GM19468 (cell line): ENCODE data around the gene CD300H.

ENCODE experiments used
- ATAC-seq: cut with Tn5 transposase; IDR thresholded peaks from one replicate; pipeline ENCODE4 v1.9.1; 2021; ENCODE audit warnings: mild to moderate bottlenecking, moderate library complexity, moderate number of reproducible peaks; ENCODE audit not compliant: unreplicated experiment; ENCODE audit errors: extremely low read depth

The CD300H gene

GRCh38 chr17:74567397-74567796 lies at the start of gene CD300H:
Gene CD300H (minus strand): TSS chr17:74567509.
- no peak for ATAC-seq

- ATAC-seq, result no peak
These were observed 49.4 kb upstream of the CD300H start for GRCh38 chr17:74616696-74617095.

GRCh38 chr17:74612046-74612445 lies 44.7 kb upstream of the CD300H start:
- no peak for ATAC-seq

DNA sequence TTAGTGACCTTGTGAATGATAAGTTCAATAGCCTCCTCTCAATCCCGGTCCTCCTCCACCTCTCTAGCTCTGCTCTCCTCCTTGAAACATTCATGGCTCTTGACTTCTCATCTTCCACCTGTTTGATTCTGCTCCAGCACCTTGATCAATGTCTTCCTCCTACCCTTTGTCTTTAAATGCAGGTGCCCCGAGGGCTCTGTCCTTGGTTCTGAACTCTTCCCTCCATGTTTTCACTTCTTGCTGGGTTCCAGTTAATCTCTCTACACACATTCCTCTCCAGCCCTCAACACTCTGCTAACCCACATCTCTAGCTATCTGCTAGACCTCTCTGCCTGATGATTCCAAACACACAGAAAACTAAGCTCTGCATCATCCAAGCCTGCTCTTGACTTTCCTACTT lies 42.8 kb upstream of the CD300H start:
- no peak for ATAC-seq

GRCh38 chr17:74608511-74608910 lies 41.2 kb upstream of the CD300H start:
- ATAC-seq, result no peak

- ATAC-seq, result no peak
These were observed 39.9 kb upstream of the CD300H start for GRCh38 chr17:74607221-74607620.

GRCh38 chr17:74606050-74606449 lies 38.7 kb upstream of the CD300H start:
- ATAC-seq, result no peak

- ATAC-seq, result no peak
These were observed 38.1 kb upstream of the CD300H start for GRCh38 chr17:74605361-74605760.

DNA sequence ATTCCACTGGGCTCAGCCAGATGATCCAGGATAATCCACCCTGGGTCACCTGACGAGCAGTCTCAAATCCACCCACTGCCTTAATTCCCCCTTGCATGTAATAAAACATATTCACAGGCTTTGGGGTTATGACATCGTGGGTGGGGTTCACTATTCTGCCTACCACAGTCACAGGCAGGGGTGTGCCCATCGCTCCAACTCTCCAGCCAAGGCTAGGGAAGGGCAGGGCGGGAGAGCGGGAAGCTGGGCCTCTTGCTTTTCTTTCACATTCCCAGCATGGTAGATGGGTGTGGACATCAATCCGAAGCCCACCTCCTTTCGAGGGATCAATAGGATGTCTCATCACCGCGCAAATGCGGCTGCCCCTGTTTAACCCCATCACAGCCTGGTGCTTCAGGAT lies 37.5 kb upstream of the CD300H start:
- no peak for ATAC-seq

DNA sequence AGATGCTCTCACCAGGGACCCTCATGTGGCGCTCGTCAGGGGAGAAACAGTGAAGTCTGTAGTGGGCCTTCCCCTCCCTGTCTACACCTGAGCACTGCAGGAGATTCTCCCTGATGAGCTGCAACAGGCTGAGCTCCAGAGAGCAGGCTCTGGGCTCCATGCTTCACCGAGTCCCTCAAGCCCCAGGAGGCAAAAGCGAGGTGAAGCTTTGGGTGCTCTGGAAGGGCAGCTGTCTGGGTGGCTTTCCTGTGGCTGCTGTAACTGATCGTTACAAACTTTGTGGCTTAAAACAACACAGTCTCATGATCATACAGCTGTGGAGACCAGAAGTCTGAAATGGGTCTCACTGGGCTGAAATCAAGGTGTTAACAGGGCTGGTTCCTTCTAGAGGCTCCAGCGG lies 36.9 kb upstream of the CD300H start:
- no peak for ATAC-seq

DNA sequence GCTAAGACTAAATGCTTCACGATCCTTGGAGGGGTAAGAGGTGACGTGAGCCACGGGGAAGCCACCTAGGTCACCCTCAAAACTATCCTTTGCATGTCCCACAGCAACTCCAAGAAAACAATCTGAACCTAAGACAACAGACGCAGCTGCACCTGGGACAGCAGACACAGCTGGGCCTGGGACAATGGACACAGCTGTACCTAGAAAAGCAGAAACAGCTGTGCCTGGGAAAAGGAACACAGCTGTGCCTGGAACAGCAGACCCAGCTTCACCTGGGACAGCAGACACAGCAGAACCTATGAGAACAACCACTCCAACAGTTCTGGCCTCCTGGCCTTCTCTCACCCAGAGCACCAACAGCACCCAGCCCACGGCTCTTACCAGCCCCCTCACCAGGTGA lies 36.4 kb upstream of the CD300H start:
- no peak for ATAC-seq

GRCh38 chr17:74603037-74603635 lies 35.8 kb upstream of the CD300H start:
- no peak for ATAC-seq

GRCh38 chr17:74601944-74602572 lies 34.7 kb upstream of the CD300H start:
- no peak for ATAC-seq

DNA sequence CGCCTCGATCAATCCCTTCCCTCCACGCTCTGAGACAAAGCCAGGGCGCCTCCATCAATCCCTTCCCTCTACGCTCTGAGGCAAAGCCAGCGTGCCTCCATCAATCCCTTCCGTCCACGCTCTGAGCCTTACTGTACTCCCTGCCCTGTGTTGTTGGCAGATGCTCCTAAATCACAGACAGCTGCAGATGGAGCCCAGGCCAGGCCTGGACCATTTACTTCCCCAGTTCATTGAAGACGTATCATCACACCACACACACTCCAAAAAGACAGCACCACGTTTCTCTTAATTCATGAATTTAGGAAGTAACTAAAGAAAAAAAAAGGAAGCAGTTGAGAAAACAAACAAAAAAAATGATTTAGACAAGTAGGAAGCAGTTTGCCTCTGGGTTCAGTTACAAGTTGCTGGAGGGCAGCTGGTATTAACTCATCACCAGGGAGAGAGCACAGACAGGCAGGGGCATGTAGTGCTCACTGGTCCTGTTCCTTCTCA lies 32.2 kb upstream of the CD300H start:
- no peak for ATAC-seq

DNA sequence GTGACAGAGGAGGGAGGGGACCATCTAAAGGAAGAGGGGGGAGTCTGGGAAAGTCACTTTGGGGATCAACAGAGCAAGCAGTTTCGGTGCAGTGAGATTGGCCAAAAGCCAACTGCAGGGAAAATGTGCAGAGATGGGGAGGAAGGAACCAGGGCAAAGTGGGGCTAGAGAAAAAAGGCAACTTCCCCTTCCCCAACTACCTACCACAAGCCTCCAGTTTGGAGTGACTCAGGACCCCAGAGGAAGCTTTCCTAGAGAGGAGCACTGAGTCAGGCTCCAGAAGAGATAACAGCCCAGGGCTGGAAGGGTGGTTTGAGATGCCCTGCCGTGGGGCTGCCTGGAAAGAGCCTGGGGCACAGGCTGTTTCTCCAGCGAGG lies 31.7 kb upstream of the CD300H start:
- ATAC-seq, result no peak

DNA sequence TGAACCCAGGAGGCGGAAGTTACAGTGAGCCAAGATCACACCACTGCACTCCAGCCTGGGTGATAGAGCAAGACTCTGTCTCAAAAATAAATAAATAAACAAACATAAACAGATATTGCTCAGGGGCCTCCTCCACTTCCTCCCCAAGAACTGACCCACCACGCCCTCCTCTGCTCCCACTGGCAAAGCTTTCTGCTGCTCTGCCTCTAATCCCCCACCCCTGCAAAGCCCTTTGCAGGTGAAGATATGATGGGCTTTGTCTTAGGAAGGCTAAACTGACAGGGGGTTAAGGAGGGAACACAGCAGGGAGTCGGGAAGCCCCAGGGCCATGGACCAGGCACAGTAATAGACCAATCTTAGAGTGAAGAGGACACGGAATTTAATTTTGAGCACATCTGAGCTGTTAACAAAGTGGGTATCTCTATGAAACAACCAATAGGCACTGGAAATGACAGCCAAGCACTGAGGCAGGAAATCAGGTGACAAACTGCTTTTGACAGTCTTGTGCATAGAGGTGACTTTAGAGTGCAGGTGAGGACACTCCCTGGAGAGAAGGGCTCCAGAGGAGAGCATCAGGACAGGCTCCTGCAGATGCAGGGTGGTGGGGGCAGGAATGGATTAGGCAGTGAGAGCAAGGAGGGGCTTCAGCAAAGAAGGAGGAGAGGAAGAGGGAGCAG lies 31.2 kb upstream of the CD300H start:
- ATAC-seq, result no peak

DNA sequence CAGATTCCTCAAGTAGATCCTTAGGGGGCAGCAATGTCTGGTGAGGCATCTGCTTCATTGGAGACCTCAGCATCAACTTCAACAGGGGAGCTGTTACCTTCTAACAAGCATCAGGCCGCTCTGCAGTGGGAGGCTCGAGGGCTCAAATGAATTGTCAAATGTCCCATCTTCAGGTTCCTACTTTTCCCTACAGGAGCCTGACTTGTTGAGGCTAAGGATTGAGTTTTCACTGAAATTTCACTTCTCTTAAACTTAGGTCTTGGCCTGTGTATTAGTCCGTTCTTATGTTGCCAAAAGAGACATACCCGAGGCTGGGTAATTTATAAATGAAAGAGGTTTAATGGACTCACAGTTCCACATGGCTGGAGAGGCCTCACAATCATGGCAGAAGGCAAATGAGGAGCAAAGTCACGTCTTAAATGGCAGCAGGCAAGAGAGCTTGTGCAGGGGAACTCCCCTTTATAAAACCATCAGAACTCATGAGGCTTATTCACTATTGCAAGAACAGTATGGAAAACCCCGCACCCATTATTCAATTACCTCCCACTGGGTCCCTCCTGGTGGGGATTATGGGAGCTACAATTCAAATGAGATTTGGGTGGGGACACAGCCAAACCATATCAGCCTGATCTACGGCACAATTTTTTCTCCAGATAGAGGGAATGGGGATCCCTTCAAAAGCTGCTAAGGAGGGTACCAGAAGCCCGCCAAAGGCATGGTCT lies 29.9 kb upstream of the CD300H start:
- no peak for ATAC-seq

- ATAC-seq, result no peak
These were observed 27.9 kb upstream of the CD300H start for GRCh38 chr17:74595037-74595750.

GRCh38 chr17:74592087-74592990 lies 25.0 kb upstream of the CD300H start, which contains the start of gene CD300LD:
Gene CD300LD (minus strand): TSS chr17:74592283. CDS start chr17:74592202, 81 bp downstream.
- no peak for ATAC-seq
